Renal pelvis (tissue), 4 donors: ENCODE data around the gene WNT8A. TPM values are rescaled to one million over a fixed set of nuclear protein-coding genes. Genes with fewer than 3 reads are reported as not detected.

Experiments used
- DNase-seq: peaks from one replicate; pipeline ENCODE4 v3.0.0-alpha.2; 2013
- polyA plus RNA-seq, 3 donors: library from polyadenylated mRNA; unstranded; fragments of 120-200 nt; gene quantifications; one replicate each; pipeline ENCODE4 v1.2.1, GENCODE V29; 2013; ENCODE audit not compliant: insufficient read length in 3 of 3

WNT8A gene
- polyA plus RNA-seq, 3 donors: 0.09 to 0.25 (median 0.12) TPM

- peak; percentile 84 for DNase-seq
These were observed 55.3 kb downstream of the WNT8A start, which contains the start of gene NME5 for GRCh38 chr5:138138949-138139780. NME5 (minus strand) TSS chr5:138139428; CDS start chr5:138138780, 648 bp downstream.

GRCh38 chr5:138139781-138140090 lies 55.9 kb downstream of the WNT8A start:
- no peak for DNase-seq

GRCh38 chr5:138140268-138140667 lies 56.4 kb downstream of the WNT8A start:
- no peak for DNase-seq

Other genes starting within 250 kb of the WNT8A start
- gene MYOT, start 216.2 kb upstream of the WNT8A start, polyA plus RNA-seq: 1 to 10 TPM in 1 of 3 donors, under 1 TPM in 2; 0.62 to 1.7 (median 0.86) TPM
- gene PKD2L2, start 194.6 kb upstream of the WNT8A start, polyA plus RNA-seq: under 1 TPM; 0.26 to 0.58 (median 0.53) TPM
- 10 to 100 TPM; 46.9 to 61.2 (median 54.2) TPM for gene FAM13B, start 51.0 kb upstream of the WNT8A start, polyA plus RNA-seq
- gene NME5, start 55.4 kb downstream of the WNT8A start, polyA plus RNA-seq: 10 to 100 TPM; 16.8 to 26.5 (median 25.8) TPM
- 100 to 1,000 TPM; 113 to 197 (median 169) TPM for gene BRD8, start 94.6 kb downstream of the WNT8A start, polyA plus RNA-seq
- 10 to 100 TPM; 40.5 to 50.7 (median 41.1) TPM for gene KIF20A, start 95.1 kb downstream of the WNT8A start, polyA plus RNA-seq
- gene CDC23, start 129.3 kb downstream of the WNT8A start, polyA plus RNA-seq: 10 to 100 TPM; 56.0 to 66.7 (median 60.3) TPM
- 1 to 10 TPM; 3.1 to 4.6 (median 3.2) TPM for gene GFRA3, start 190.6 kb downstream of the WNT8A start, polyA plus RNA-seq
- gene CDC25C, start 247.8 kb downstream of the WNT8A start, polyA plus RNA-seq: 1 to 10 TPM; 7.5 to 9.0 (median 8.9) TPM